Effector CD4-positive, alpha-beta T cell (primary cell): Measurements from ENCODE around the gene LGI4.

Experiments
- DNase-seq: peaks from one replicate; pipeline ENCODE4 v3.0.0-alpha.2; 2020

The LGI4 gene

DNA sequence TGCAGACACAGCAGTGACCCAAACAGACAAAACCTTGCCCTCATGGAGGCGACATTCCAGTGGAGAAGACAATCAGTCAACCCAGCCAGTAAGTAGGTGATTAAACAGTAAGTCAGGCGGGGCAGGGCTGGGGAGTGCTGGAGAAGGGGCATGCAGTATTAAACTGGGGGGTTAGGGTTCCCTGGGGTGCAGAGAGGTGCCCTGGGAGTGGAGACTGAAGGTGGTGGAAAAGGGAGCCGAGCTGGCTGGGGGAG lies 50.4 kb downstream of the LGI4 start:
- no peak for DNase-seq

DNA sequence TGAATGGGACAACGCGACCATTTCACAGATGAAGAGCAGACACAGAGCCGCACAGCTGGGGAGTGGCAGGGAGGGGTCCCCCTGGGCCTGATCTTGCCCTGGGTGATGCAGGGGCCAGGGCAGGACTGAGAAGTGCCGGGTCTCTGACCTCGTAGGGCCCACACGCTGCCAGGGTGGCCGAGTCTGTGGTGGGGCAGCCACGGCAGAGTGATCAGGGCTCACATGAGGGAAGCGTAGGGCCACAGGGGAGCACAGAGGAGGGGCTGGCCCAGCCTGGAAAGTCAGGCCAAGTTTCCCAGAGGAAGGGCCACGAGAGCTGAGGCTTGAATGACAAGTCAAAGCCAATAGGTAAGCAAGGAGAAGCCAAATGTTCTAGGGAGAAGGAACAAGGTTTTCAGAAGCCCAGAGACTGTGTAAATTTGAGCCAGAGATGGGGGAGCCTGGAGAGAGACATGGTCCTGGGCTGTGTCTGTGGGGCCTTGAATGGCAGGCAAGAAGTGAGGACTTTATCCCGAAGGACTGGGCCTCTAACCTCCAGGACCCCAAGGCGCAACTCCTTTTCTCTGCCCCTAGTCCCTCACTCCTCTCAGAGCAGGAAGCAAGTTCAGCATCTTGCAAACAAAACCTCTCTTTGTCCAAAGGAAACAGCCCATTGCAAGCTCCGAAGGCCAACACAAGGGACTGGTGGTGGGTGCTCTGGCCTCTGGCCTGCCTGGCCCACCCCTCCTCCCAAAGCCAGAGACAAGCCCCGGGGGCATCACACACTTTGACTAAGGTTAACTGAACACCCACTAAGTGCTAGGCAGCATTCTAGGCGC lies 51.0 kb downstream of the LGI4 start:
- DNase-seq, result no peak

DNA sequence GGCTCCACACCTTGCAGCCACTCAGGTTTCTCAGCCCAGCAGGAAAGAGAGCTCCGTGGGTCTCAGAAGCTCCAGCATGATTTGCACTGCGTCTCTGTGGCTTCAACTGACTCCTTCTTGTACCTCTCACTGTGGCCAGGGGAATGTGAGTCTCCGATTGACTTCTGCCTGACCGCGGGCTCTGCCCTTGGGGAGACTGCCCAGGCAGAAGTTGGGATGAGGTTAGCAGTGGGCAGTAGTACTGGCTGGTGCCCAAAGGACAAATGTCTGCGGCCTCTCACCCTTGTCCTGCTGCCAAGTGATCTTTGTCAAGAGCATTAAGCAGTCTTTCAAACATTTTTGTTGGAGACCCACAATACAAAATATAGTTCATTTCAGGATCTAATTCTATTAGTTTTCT lies 53.7 kb downstream of the LGI4 start:
- DNase-seq, result no peak

DNA sequence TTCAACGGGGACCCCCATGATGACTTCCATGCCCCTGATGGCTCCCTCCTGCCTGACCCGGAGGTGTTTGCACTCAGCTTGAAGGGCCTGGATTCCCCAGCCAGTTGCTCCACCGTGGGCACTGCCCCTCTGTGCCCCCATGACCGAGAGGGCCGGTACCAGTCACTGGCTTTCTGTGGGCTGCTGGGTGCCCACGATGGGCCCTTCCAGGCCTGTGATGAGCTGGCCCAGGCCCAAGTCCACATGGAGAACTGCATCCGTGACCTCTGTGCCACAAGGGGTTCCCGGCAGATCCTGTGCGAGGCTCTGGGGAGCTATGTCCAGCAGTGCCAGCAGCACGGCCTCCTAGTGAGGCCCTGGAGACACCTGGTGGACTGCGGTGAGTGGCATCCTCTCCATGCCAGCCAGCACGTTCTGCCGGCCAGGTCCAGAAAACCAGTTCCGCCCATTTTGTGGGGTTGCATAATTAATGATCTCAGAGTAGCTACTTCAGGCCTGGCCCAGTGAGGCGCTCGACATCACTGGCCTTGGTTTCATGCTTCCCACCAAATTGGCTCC lies 54.2 kb downstream of the LGI4 start:
- no peak for DNase-seq

DNA sequence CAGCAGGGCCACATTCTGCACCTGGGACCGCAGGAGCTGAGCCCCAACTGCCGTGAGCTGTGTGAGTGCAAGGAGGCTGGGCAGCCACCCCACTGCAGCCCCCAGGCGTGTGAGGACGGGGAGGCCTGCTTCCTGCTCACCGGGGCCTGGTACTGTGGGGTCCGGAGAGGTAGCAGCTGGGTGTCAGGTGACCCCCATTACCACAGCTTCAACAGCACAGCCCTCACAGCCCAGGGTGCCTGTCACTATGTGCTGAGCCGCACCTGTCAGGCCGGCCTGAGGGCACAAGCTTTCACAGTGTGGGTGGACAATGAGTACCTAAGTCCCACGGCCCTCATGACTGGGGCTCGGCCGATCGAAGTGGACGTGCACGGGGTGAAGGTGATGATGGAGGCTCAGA lies 55.0 kb downstream of the LGI4 start:
- DNase-seq, result no peak

DNA sequence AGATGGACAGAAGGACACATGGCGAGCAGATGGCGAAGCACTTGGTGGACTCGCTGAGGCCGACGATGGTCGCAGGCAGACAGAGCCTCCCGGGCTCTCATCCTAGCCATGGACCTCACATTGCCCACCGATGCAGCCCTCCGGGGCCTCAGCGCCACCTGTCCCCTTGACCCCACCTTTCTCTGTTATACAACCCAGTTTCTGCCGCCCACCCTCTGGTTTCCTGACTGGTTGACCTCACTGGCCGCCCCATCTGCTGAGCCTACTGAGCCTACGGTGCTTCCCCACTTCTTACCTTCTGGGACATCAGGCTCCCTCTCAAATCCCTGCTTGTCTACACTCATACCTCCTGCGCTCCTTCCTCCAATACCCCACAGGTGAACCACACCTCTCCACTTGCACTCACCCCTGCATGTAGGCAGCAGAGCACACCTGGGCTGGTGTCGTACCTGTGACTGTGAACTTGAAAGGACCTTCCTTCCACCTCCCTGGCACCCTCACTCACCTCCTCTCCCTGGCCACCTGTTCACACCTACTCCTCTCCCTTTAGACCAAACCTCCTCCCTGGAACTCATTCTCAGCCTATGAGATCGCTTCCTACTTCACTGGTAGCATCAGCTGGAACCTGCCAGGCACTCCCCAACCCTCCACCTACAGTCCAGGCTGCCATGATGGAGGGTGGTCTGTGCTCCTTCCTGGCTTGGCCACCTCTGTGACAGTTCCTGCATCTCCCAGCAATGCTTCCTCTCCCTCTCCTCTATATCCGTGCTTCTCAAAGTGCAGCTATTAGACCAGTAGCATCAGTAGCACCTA lies 57.2 kb downstream of the LGI4 start:
- no peak for DNase-seq

DNA sequence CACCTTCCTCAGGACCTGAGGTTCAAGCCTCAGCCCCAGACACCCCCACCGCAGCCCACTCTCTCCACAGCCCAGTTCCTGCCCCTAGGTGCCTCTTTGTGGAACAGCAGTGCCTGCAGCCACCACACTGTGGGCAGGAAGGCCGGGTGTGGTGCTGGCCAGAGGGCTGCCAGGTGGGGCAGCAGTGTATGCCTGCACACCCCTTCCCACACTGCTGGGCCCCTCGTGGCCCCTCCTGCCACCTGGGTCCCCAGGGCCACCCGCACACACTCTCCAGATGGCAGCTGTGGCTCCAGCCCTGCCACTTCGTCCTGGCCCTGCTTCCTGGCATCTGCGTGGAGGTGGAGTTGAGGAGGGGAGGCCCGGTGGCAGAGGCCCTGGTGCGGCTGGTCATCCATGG lies 58.2 kb downstream of the LGI4 start:
- no peak for DNase-seq

DNA sequence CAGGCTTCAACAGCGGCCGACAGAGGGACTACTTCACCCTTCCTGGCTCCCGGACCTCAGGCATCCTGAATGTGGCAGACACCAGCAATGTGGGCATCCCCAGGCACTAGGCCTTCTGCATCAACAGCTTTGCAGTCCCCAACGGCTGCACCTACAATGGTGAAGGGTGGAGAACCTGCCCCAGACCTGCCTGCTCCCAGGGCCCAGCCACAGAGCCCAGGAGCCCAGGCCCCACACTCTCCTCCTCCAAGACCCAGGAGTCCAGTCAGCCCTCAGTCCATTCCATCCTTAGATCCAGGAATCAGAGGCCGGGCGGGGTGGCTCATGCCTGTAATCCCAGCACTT lies 58.9 kb downstream of the LGI4 start:
- DNase-seq, result no peak

DNA sequence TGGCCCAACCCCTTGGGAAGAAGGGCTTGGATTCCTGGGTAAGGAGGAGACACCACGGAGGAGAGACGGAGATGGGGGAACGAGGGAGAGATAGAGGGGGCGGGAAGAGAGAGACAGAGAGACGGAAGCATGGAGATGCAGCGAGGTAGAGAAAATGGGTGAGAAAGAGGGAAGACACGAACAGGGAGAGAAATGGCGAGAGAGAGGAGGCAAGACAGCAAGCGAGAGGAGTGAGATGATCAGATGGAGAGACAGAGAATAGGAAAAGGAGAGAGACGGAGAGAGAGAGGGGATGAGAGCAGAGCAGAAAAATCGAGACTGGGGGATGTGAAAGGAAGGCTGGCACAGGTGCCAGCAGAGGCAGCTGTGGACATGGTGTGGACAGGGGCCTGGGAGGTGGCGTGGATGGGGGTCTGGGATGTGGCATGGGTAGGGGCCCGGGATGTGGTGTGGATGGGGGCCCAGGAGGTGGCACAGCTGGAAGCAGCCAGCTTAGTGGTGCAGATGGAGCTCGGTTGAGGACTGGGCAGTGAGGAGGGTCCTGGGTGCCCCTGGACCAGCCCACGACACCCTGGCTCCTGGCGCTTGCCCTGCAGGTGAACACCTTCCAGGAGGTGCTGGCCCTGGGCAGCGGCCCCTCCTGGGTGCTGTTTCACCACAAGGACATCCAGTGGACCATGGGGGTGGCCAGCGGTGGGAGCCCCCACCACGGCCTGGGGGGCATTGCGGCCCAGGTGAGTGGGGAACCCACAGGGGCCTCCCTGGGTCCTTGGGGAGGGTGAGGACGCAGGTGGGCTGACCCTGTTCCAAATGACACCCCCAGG lies 59.4 kb downstream of the LGI4 start:
- no peak for DNase-seq
